H1 (cell line): ENCODE results near the gene GH1. TPM values are rescaled to one million over a fixed set of nuclear protein-coding genes. Genes with fewer than 3 reads are reported as not detected.

Experiments
- HDAC2 ChIP-seq, 2 experiments: fragments of 300-600 bp in 1 of 2; sonication (generic) in 1 of 2; IDR thresholded peaks; 2 replicates each; pipeline ENCODE4 v1.6.1; 2011 to 2012; ENCODE audit warnings: low read depth in 2 of 2, low read length in 2 of 2, mild to moderate bottlenecking in 2 of 2, moderate library complexity in 2 of 2, borderline replicate concordance in 1 of 2, inconsistent platforms in 1 of 2
- SRF ChIP-seq: IDR thresholded peaks from 2 replicates; pipeline ENCODE4 v1.6.1; 2011; ENCODE audit warnings: mild to moderate bottlenecking, low read depth, low read length, moderate library complexity
- ZNF274 ChIP-seq: IDR thresholded peaks from 2 replicates; pipeline ENCODE4 v1.7.0; 2012; ENCODE audit warnings: low read length, borderline replicate concordance; ENCODE audit errors: extremely low read depth
- polyA plus RNA-seq, 7 experiments: library from polyadenylated mRNA; depleted of rRNA in 3 of 7; stranded (reverse) in 5 of 7; unstranded in 2 of 7; fragments of >200 nt in 5 of 7; fragments of 200-250 nt in 2 of 7; gene quantifications; 1 replicate in 5 of 7; 2 replicates in 1 of 7; 4 replicates in 1 of 7; pipeline versions ENCODE4 v1.2.1 to v1.2.3, GENCODE V29; 2011 to 2013; ENCODE audit warnings: missing spikeins in 2 of 7, mixed read lengths in 2 of 7
- total RNA-seq: library from RNA; stranded (reverse); fragmentation: NEBNext Ultra II Directional; extraction: Animal tissue kit (Norgen Biotek cat#: 25700); gene quantifications from 2 replicates; pipeline ENCODE4 v1.2.1, GENCODE V29; 2021

The GH1 gene
- total and polyA plus RNA-seq, 2 of the 8 experiments (the other 6 are each of a cell fraction or from before 2014, with no cell fraction given): 0.41 TPM; not detected in 1

GRCh38 chr17:63954402-63955063, 35.9 kb upstream of the GH1 start (continued):
- TF ChIP-seq HDAC2 (IDR thresholded peaks at IDR 0.05; ENCODE audit: borderline replicate concordance in 1 of 2, low read depth in 2 of 2, low read length in 2 of 2): no peak
- TF ChIP-seq ZNF274: no peak
- TF ChIP-seq SRF: no peak
